T-cell (primary cell): Measurements from ENCODE around the gene NELL1. TPM values are rescaled to one million over a fixed set of nuclear protein-coding genes. Genes with fewer than 3 reads are reported as not detected.

ENCODE experiments used
- ATAC-seq, 4 experiments: fragments of 200-7000 bp in 3 of 4; fragments of 150-1000 bp in 1 of 4; cut with Tn5 transposase; replicated peaks in 1 of 4; 1 replicate in 3 of 4; 2 replicates in 1 of 4; pipeline ENCODE4 v1.10.0; 2021; ENCODE audit warnings: moderate library complexity in 3 of 4, mild to moderate bottlenecking in 2 of 4, moderate number of reproducible peaks in 1 of 4
- CTCF ChIA-PET, 2 donors: fragments of 300-600 bp; sonication (Branson Sonifier 250); formaldehyde crosslinking; loops; one replicate each; lab custom pipeline; 2022; ENCODE audit warnings: antibody characterized with exemption in 2 of 2; lab: Charles Lee
- POLR2A ChIA-PET, 2 donors: fragments of 300-600 bp; sonication (Branson Sonifier 250); formaldehyde crosslinking; loops; one replicate each; lab custom pipeline; 2022; ENCODE audit warnings: antibody characterized with exemption in 2 of 2; lab: Charles Lee
- DNase-seq, 35 experiments: peaks; one replicate each; pipeline versions ENCODE4 v3.0.0 to v3.0.0-alpha.2; 2013 to 2023
- H3K27ac ChIP-seq: one replicate; pipeline ENCODE4 v1.5.1; 2013; ENCODE audit warnings: low read length
- H3K27me3 ChIP-seq, 2 experiments: replicated peaks in 1 of 2; 1 replicate in 1 of 2; 2 replicates in 1 of 2; pipeline versions ENCODE4 v1.6.1 to v1.7.0; 2013; ENCODE audit warnings: low read length in 1 of 2, mixed read lengths in 1 of 2; ENCODE audit not compliant: control insufficient read depth in 2 of 2, insufficient read depth in 2 of 2; ENCODE audit errors: extremely low read depth in 1 of 2
- H3K36me3 ChIP-seq, 2 donors: 1 replicate in 1 of 2; 2 replicates in 1 of 2; pipeline versions ENCODE4 v1.6.1 to v1.7.0; 2013; ENCODE audit warnings: low read length in 1 of 2; ENCODE audit not compliant: control insufficient read depth in 2 of 2, insufficient read depth in 1 of 2; ENCODE audit errors: extremely low read depth in 1 of 2
- H3K4me1 ChIP-seq, 2 experiments: 1 replicate in 1 of 2; 2 replicates in 1 of 2; pipeline versions ENCODE4 v1.6.1 to v1.7.0; 2013; ENCODE audit warnings: low read length in 2 of 2, mixed read lengths in 1 of 2; ENCODE audit not compliant: insufficient read depth in 2 of 2, control insufficient read depth in 1 of 2; ENCODE audit errors: extremely low read depth in 1 of 2
- H3K4me3 ChIP-seq, 2 donors: 1 replicate in 1 of 2; 2 replicates in 1 of 2; pipeline versions ENCODE4 v1.5.1 to v1.7.0; 2013; ENCODE audit warnings: mild to moderate bottlenecking in 2 of 2, low read length in 1 of 2, moderate library complexity in 1 of 2; ENCODE audit not compliant: control insufficient read depth in 1 of 2; ENCODE audit errors: extremely low read depth in 1 of 2
- H3K9me3 ChIP-seq: 2 replicates; pipeline ENCODE4 v1.7.0; 2013
- H3K27ac Mint-ChIP-seq, 2 donors: one replicate each; pipeline ENCODE4 v1.8.0; 2020 to 2021; ENCODE audit warnings: mild to moderate bottlenecking in 2 of 2, mixed read lengths in 2 of 2
- H3K27me3 Mint-ChIP-seq, 2 donors: one replicate each; pipeline ENCODE4 v1.8.0; 2021 to 2022; ENCODE audit warnings: mixed read lengths in 2 of 2
- H3K36me3 Mint-ChIP-seq: one replicate; pipeline ENCODE4 v1.8.0; 2021; ENCODE audit warnings: mixed read lengths
- H3K4me1 Mint-ChIP-seq, 3 donors: one replicate each; pipeline ENCODE4 v1.8.0; 2020 to 2022; ENCODE audit warnings: mixed read lengths in 3 of 3, mild to moderate bottlenecking in 1 of 3
- H3K4me3 Mint-ChIP-seq, 3 donors: one replicate each; pipeline ENCODE4 v1.8.0; 2020 to 2022; ENCODE audit warnings: mild to moderate bottlenecking in 3 of 3, mixed read lengths in 3 of 3, moderate library complexity in 3 of 3
- H3K9me3 Mint-ChIP-seq, 3 donors: one replicate each; pipeline ENCODE4 v1.8.0; 2020 to 2022; ENCODE audit warnings: mixed read lengths in 3 of 3
- WGBS: methylation state at CpG from one replicate; pipeline ENCODE4 v1.1.5; 2013; ENCODE audit warnings: missing lambda C conversion rate; ENCODE audit not compliant: insufficient coverage; 5-methylcytosine and 5-hydroxymethylcytosine counted together
- total RNA-seq, 35 experiments: library from RNA in 6 of 35; stranded (reverse) in 6 of 35; fragments of 120-200 nt in 1 of 35; gene quantifications; one replicate each; pipeline versions ENCODE4 v1.2.1 to v1.2.4 and lab custom pipeline; 2013 to 2026

The NELL1 gene
- total RNA-seq, 5 donors from 2014 or later (not counting 1 experiment from before 2014, with no cell fraction given), result not detected

DNA sequence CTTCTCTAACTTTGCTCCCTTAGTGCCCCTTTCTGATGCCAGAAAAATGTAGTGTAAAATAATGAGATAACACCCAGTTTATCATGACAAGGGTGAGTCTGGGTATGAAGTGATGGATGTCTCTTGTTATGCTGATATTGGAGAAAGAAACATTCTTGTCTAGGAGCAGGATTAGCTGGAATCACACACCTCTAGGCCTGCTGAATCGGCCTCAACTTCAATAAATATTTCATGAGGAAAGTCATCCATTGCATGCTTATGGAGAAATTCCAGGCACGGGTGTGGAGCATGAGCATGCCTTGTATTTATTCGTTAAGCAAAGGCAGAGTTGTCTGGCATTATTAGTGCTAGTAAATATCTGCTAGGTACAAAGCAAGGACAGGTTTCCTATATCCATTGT lies 113.4 kb downstream of the NELL1 start:
- CTCF ChIA-PET, result no interaction called here
- no peaks in the 10 kb centered on the region for H3K9me3 ChIP-seq
- H3K4me3 Mint-ChIP-seq, result no peak overlapping the region
- no peak overlapping the region for H3K4me3 ChIP-seq
- no peak overlapping the region for H3K27ac Mint-ChIP-seq
- peaks cover 0 to 5% of the 10 kb centered on the region in 2 donors for H3K27me3 Mint-ChIP-seq
- no peaks in the 10 kb centered on the region for H3K4me1 ChIP-seq
- H3K9me3 Mint-ChIP-seq, result peaks cover 0 to 17% (median 3%) of the 10 kb centered on the region in 3 donors
- 81% methylated on average over 2 of the region's 3 CpGs for WGBS
- no peak for DNase-seq
- no peaks in the 10 kb centered on the region for H3K4me1 Mint-ChIP-seq
- H3K36me3 Mint-ChIP-seq, result no peaks in the 10 kb centered on the region
- POLR2A ChIA-PET, result no interaction called here
- no peak for ATAC-seq
- no peaks in the 10 kb centered on the region for H3K36me3 ChIP-seq
- no peaks in the 10 kb centered on the region for H3K27me3 ChIP-seq
- H3K27ac ChIP-seq, result no peak overlapping the region

DNA sequence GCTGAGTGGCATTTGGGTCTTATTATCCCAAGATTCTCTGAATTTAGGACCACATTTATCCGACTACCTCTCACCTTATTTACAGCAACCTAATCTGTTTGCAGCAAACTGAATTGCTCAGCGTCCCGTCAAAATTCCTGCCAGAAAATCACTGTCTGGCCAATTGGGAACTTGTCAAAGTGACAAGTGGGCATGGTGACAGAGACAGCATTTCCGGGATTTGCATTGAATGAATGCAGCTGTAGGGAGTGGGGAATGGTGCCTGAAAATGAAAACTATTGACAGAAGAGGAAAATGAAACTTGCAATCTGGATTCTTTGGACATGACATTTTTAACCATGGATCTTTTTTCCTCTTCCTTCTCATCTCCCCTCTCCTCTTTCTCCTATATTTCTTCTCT lies 113.8 kb downstream of the NELL1 start:
- H3K4me1 Mint-ChIP-seq, result no peaks in the 10 kb centered on the region
- POLR2A ChIA-PET, result no interaction called here
- H3K27ac Mint-ChIP-seq, result no peak overlapping the region
- H3K36me3 Mint-ChIP-seq, result no peaks in the 10 kb centered on the region
- H3K4me3 ChIP-seq, result no peak overlapping the region
- DNase-seq (no peak), ATAC-seq (no peak)
- H3K36me3 ChIP-seq, result no peaks in the 10 kb centered on the region
- H3K4me1 ChIP-seq, result no peaks in the 10 kb centered on the region
- CTCF ChIA-PET, result no interaction called here
- H3K9me3 Mint-ChIP-seq, result peaks cover 0 to 12% (median 3%) of the 10 kb centered on the region in 3 donors
- no peak overlapping the region for H3K27ac ChIP-seq
- peaks cover 0 to 5% of the 10 kb centered on the region in 2 donors for H3K27me3 Mint-ChIP-seq
- no peak overlapping the region for H3K4me3 Mint-ChIP-seq
- WGBS, result 87% methylated on average over 2 of the region's 4 CpGs
- no peaks in the 10 kb centered on the region for H3K27me3 ChIP-seq
- no peaks in the 10 kb centered on the region for H3K9me3 ChIP-seq

DNA sequence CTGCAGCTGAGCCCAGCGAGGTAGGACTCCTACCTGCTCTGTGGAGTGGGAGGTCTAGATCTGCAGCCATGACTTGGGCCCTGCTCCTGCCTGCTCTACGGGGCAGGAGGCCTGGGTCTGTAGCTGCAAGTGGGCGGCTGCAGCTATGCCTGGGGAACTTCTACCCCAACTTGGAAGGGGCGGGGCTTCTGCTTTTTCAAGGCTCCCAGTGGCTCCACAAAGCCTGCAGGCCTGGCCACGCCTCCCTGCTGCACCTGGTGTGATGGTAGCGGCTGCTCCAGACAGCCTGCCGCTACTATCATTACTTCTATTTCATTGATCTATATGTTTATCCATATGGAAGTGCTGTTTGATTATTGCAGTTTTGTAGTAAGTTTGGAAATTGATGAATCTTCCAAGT lies 121.2 kb downstream of the NELL1 start:
- no peak overlapping the region for H3K27ac Mint-ChIP-seq
- H3K4me1 Mint-ChIP-seq, result no peaks in the 10 kb centered on the region
- Histone ChIP-seq H3K36me3 (no peaks in the 10 kb centered on the region), H3K9me3 (no peaks in the 10 kb centered on the region), H3K4me3 (no peak overlapping the region), H3K4me1 (no peaks in the 10 kb centered on the region), H3K27me3 (no peaks in the 10 kb centered on the region), H3K27ac (no peak overlapping the region)
- H3K4me3 Mint-ChIP-seq, result no peak overlapping the region
- POLR2A ChIA-PET, result no interaction called here
- no peaks in the 10 kb centered on the region for H3K27me3 Mint-ChIP-seq
- CTCF ChIA-PET, result no interaction called here
- no peak for ATAC-seq
- DNase-seq, result no peak
- 72% methylated on average over 3 of the region's 7 CpGs for WGBS
- peaks cover 0 to under 1% (median 0%) of the 10 kb centered on the region in 3 donors for H3K9me3 Mint-ChIP-seq
- no peaks in the 10 kb centered on the region for H3K36me3 Mint-ChIP-seq

DNA sequence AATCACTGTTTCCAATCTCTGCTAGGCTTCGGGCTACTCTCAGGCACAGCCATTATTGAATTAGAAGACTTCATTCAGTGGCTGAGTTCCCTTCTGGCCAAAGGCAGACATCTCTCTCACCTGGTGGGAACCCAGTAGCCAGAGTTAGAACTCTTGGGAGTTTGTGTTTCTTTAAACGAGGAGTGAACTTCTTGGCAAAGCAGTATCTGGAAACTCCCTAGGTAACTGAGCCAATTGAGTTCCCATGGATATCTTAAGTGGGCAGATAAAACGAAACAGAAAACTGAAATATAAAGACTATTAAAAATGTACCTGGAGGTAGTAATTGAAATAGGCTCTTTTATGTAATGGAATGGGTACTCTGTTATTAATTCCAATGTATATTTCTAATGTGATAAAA lies 125.6 kb downstream of the NELL1 start:
- H3K27ac Mint-ChIP-seq, result no peak overlapping the region

DNA sequence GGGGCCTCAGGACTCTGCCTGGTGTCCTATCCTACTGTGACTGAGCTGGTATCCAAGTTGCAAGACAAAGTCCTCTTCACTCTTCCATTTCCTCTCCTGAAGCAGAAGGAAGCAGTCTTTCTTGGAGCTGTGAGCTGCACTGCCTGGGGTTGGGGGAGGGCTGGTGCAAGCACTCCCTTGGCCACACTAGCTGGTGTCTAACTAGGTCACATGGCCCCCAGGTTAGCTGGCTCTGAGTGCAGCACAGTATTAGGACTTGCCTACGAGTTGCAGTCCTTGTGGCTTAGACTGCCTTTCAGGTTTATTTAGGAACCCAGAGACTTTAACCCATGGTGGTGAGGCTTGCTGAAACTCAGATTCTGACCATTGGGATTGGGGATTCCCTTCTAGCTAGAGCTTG lies 138.9 kb downstream of the NELL1 start:
- ATAC-seq (no peak), DNase-seq (no peak)
- no peaks in the 10 kb centered on the region for H3K4me1 ChIP-seq
- CTCF ChIA-PET, result no interaction called here
- Mint-ChIP-seq H3K9me3 (peaks cover 12 to 31% (median 24%) of the 10 kb centered on the region in 3 donors), H3K4me3 (no peak overlapping the region), H3K4me1 (no peaks in the 10 kb centered on the region), H3K27ac (no peak overlapping the region), H3K27me3 (no peaks in the 10 kb centered on the region), H3K36me3 (no peaks in the 10 kb centered on the region)
- no peak overlapping the region for H3K4me3 ChIP-seq
- no peaks in the 10 kb centered on the region for H3K27me3 ChIP-seq
- POLR2A ChIA-PET, result no interaction called here
- 83% methylated on average over 1 of the region's 1 CpG for WGBS
- H3K9me3 ChIP-seq, result no peaks in the 10 kb centered on the region
- no peaks in the 10 kb centered on the region for H3K36me3 ChIP-seq
- no peak overlapping the region for H3K27ac ChIP-seq

More for the DNA sequence above, 125.6 kb downstream of the NELL1 start:
- no peak overlapping the region for H3K4me3 ChIP-seq
- H3K27ac ChIP-seq, result no peak overlapping the region
- Mint-ChIP-seq H3K9me3 (peaks cover 7 to 13% (median 11%) of the 10 kb centered on the region in 3 donors), H3K4me1 (no peaks in the 10 kb centered on the region), H3K36me3 (no peaks in the 10 kb centered on the region), H3K27me3 (no peaks in the 10 kb centered on the region), H3K4me3 (no peak overlapping the region)
- H3K27me3 ChIP-seq, result no peaks in the 10 kb centered on the region
- DNase-seq, result no peak
- H3K4me1 ChIP-seq, result no peaks in the 10 kb centered on the region
- H3K9me3 ChIP-seq, result no peaks in the 10 kb centered on the region
- no CpG with 5 or more reads among the region's 3 CpGs for WGBS
- H3K36me3 ChIP-seq, result no peaks in the 10 kb centered on the region
- no peak for ATAC-seq
- ChIA-PET CTCF (no interaction called here), POLR2A (no interaction called here)

DNA sequence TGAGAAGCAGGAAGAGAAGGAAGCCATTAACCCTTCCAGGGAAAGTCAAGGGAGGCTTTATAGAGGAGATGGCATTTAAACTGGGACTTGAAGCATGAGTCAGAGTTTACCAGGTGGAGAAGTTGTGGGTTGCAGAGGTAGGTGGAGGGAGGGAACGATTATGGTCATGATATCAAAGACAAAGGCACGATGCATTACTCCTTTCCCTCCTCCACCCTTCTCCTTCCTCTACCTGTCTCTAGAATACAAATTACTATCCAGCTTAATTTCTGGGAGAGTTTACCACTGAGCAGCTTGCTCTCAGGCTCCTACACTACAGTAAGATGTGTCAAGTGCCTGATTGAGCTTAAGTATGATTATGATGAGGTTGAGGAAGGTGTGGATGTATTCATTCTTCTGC lies 151.7 kb downstream of the NELL1 start:
- ATAC-seq, result no peak
- no peak overlapping the region for H3K27ac Mint-ChIP-seq
- H3K9me3 Mint-ChIP-seq, result peaks cover 3 to 14% (median 10%) of the 10 kb centered on the region in 3 donors
- H3K4me3 Mint-ChIP-seq, result no peak overlapping the region
- H3K36me3 ChIP-seq, result no peaks in the 10 kb centered on the region
- WGBS, result no CpG with 5 or more reads among the region's 2 CpGs
- no peaks in the 10 kb centered on the region for H3K36me3 Mint-ChIP-seq
- H3K27me3 Mint-ChIP-seq, result no peaks in the 10 kb centered on the region
- H3K4me1 ChIP-seq, result no peaks in the 10 kb centered on the region
- CTCF ChIA-PET, result interaction anchor here in 1 of 2 donors (0.6 kb wide), 1 partner anchor 108 kb away, joined by 5 read pairs; no protein-coding TSS in a partner anchor
- no peak overlapping the region for H3K4me3 ChIP-seq
- POLR2A ChIA-PET, result no interaction called here
- DNase-seq, result no peak
- H3K4me1 Mint-ChIP-seq, result no peaks in the 10 kb centered on the region
- H3K27ac ChIP-seq, result no peak overlapping the region
- no peaks in the 10 kb centered on the region for H3K27me3 ChIP-seq
- H3K9me3 ChIP-seq, result no peaks in the 10 kb centered on the region

DNA sequence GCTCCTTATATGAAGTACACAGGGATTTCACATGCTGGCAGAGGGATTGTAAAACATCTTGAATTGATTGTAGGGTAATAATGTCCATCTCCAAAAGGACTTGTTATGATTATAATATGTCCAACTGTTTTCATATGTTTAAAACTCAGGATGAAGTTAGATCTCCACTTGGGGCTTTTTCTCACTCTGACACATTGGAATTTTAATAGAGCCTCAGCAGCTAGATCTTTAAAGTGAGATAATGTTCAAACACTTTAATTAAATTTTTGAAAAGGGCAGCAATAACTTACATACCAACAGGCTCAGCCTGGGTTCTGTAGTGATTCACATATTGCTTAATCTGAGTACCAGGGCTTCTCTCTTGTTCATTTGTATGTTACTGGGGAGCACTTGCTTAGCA lies 152.1 kb downstream of the NELL1 start:
- DNase-seq (no peak), ATAC-seq (no peak)
- H3K27ac ChIP-seq, result no peak overlapping the region
- POLR2A ChIA-PET, result no interaction called here
- Mint-ChIP-seq H3K36me3 (no peaks in the 10 kb centered on the region), H3K4me3 (no peak overlapping the region), H3K4me1 (no peaks in the 10 kb centered on the region), H3K9me3 (peaks cover 3 to 14% (median 10%) of the 10 kb centered on the region in 3 donors), H3K27ac (no peak overlapping the region), H3K27me3 (no peaks in the 10 kb centered on the region)
- no peaks in the 10 kb centered on the region for H3K9me3 ChIP-seq
- CTCF ChIA-PET, result no interaction called here
- H3K4me1 ChIP-seq, result no peaks in the 10 kb centered on the region
- no peaks in the 10 kb centered on the region for H3K27me3 ChIP-seq
- H3K4me3 ChIP-seq, result no peak overlapping the region
- H3K36me3 ChIP-seq, result no peaks in the 10 kb centered on the region
